HepG2 (cell line): ENCODE results near the gene U2SURP.

Experiments
- KAT2B ChIP-seq: fragments of 150-350 bp; IDR thresholded peaks from 2 replicates; pipeline ENCODE4 v1.6.1; 2014; ENCODE audit warnings: low read depth, low read length, borderline replicate concordance
- MAFK ChIP-seq, 2 experiments: IDR thresholded peaks in 1 of 2; conservative IDR thresholded peaks in 1 of 2; 2 replicates each; pipeline ENCODE4 v1.6.1; 2011; ENCODE audit warnings: improper control_type of control experiment in 2 of 2, low read length in 2 of 2
- MED8 ChIP-seq: sonication (generic); formaldehyde crosslinking; IDR thresholded peaks from 2 replicates; pipeline ENCODE4 v1.8.1; 2023; ENCODE audit warnings: mild to moderate bottlenecking, missing genetic modification reagents; ENCODE audit not compliant: insufficient replicate concordance
- MYC ChIP-seq: sonication (generic); formaldehyde crosslinking; IDR thresholded peaks from 2 replicates; pipeline ENCODE4 v1.9.0; 2021; ENCODE audit warnings: missing genetic modification reagents, borderline replicate concordance
- PHF21A ChIP-seq: sonication (generic); formaldehyde crosslinking; IDR thresholded peaks from 2 replicates; pipeline ENCODE4 v1.5.0; 2020; ENCODE audit warnings: mild to moderate bottlenecking, missing genetic modification reagents
- POLR2A ChIP-seq, 2 experiments: IDR thresholded peaks; 2 replicates each; pipeline ENCODE4 v1.6.1; 2011; ENCODE audit warnings: low read depth in 2 of 2, low read length in 2 of 2, mild to moderate bottlenecking in 1 of 2, moderate library complexity in 1 of 2; ENCODE audit not compliant: insufficient read depth in 1 of 2
- RAD21 ChIP-seq: fragments of 450-650 bp; formaldehyde crosslinking; IDR thresholded peaks from 2 replicates; pipeline ENCODE4 v1.5.0; 2020; ENCODE audit warnings: mild to moderate bottlenecking
- SIN3A ChIP-seq: IDR thresholded peaks from 2 replicates; pipeline ENCODE4 v1.6.1; 2011; ENCODE audit warnings: low read depth, mild to moderate bottlenecking, control low read depth, low read length, borderline replicate concordance
- XBP1 ChIP-seq: sonication (generic); formaldehyde crosslinking; IDR thresholded peaks from 2 replicates; pipeline ENCODE4 v1.5.0; 2020; ENCODE audit warnings: missing genetic modification reagents
- ZC3H4 ChIP-seq: sonication (generic); formaldehyde crosslinking; IDR thresholded peaks from 2 replicates; pipeline ENCODE4 v1.4.0; 2020; ENCODE audit warnings: missing genetic modification reagents, borderline replicate concordance
- ZNF121 ChIP-seq: sonication (generic); formaldehyde crosslinking; IDR thresholded peaks from 2 replicates; pipeline ENCODE4 v1.5.0; 2020; ENCODE audit warnings: mild to moderate bottlenecking, missing genetic modification reagents
- ZNF749 ChIP-seq: sonication (generic); formaldehyde crosslinking; IDR thresholded peaks from 2 replicates; pipeline ENCODE4 v1.8.0; 2022; ENCODE audit warnings: mild to moderate bottlenecking, missing genetic modification reagents, moderate library complexity, borderline replicate concordance
- TF ChIP-seq, protein P1 (sequence below), 2 experiments: IDR thresholded peaks; 2 replicates each; pipeline ENCODE4 v1.6.1; 2011 to 2012; ENCODE audit warnings: low read length in 2 of 2, borderline replicate concordance in 1 of 2, low read depth in 1 of 2, mild to moderate bottlenecking in 1 of 2, moderate library complexity in 1 of 2
- TF ChIP-seq, protein P2 (sequence below): sonication (generic); formaldehyde crosslinking; IDR thresholded peaks from 2 replicates; pipeline ENCODE4 v1.5.0; 2020; ENCODE audit warnings: mild to moderate bottlenecking, missing genetic modification reagents, moderate library complexity

DNA sequence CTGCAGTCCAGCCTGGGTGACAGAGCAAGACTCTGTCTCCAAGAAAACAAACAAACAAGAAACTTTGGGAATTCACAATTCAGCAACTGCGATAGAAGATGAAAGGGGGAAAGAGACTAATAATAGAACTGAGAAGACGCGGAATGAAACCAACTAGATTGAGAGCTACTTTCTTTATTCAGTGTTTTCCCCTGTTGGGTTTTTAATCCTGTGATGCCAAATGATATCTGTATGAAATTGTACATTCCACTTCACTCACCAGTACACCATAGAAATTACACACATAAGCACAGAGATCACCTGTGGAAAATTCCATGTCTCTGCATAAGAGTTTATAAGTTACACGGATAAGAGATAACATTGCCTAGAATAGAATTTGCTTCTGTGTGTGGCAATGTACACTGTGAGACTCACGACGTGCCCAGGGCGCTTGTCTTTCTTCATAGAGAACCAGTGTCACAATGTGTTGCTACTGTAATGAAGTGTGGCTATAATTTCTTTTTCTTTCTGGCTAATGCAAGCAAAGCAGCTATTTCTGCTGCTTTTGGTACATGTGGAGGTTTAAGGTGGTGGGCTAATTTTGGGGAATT lies 100.5 kb downstream of the U2SURP start:
- TF ChIP-seq RAD21 (CRISPR knock-in tag) (no peak), POLR2A (IDR thresholded peaks at IDR 0.05; ENCODE audit: insufficient read depth in 1 of 2, low read depth in 2 of 2, low read length in 2 of 2) (no peak), PHF21A (CRISPR knock-in tag) (no peak), MYC (CRISPR knock-in tag) (no peak), XBP1 (CRISPR knock-in tag) (no peak), ZNF121 (CRISPR knock-in tag) (no peak), KAT2B (no peak), ZC3H4 (CRISPR knock-in tag) (no peak), MAFK (conservative IDR thresholded peaks at IDR 0.05 in 1 of 2, IDR thresholded peaks at IDR 0.05 in 1 of 2; ENCODE audit: low read length in 2 of 2) (no peak), ZNF749 (CRISPR knock-in tag) (no peak), SIN3A (no peak), MED8 (CRISPR knock-in tag) (no peak)
- TF ChIP-seq, protein P1, sequence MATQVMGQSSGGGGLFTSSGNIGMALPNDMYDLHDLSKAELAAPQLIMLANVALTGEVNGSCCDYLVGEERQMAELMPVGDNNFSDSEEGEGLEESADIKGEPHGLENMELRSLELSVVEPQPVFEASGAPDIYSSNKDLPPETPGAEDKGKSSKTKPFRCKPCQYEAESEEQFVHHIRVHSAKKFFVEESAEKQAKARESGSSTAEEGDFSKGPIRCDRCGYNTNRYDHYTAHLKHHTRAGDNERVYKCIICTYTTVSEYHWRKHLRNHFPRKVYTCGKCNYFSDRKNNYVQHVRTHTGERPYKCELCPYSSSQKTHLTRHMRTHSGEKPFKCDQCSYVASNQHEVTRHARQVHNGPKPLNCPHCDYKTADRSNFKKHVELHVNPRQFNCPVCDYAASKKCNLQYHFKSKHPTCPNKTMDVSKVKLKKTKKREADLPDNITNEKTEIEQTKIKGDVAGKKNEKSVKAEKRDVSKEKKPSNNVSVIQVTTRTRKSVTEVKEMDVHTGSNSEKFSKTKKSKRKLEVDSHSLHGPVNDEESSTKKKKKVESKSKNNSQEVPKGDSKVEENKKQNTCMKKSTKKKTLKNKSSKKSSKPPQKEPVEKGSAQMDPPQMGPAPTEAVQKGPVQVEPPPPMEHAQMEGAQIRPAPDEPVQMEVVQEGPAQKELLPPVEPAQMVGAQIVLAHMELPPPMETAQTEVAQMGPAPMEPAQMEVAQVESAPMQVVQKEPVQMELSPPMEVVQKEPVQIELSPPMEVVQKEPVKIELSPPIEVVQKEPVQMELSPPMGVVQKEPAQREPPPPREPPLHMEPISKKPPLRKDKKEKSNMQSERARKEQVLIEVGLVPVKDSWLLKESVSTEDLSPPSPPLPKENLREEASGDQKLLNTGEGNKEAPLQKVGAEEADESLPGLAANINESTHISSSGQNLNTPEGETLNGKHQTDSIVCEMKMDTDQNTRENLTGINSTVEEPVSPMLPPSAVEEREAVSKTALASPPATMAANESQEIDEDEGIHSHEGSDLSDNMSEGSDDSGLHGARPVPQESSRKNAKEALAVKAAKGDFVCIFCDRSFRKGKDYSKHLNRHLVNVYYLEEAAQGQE (IDR thresholded peaks at IDR 0.05; ENCODE audit: borderline replicate concordance in 1 of 2, low read depth in 1 of 2, low read length in 2 of 2), result no peak
- TF ChIP-seq, protein P2, sequence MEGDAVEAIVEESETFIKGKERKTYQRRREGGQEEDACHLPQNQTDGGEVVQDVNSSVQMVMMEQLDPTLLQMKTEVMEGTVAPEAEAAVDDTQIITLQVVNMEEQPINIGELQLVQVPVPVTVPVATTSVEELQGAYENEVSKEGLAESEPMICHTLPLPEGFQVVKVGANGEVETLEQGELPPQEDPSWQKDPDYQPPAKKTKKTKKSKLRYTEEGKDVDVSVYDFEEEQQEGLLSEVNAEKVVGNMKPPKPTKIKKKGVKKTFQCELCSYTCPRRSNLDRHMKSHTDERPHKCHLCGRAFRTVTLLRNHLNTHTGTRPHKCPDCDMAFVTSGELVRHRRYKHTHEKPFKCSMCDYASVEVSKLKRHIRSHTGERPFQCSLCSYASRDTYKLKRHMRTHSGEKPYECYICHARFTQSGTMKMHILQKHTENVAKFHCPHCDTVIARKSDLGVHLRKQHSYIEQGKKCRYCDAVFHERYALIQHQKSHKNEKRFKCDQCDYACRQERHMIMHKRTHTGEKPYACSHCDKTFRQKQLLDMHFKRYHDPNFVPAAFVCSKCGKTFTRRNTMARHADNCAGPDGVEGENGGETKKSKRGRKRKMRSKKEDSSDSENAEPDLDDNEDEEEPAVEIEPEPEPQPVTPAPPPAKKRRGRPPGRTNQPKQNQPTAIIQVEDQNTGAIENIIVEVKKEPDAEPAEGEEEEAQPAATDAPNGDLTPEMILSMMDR (CRISPR knock-in tag), result no peak
